Stimulated activated CD4-positive, alpha-beta T cell treated with anti-CD3 and anti-CD28 coated beads, Interleukin-15, amount 100 ng/mL, for 24 hours (primary cell): ENCODE results near the gene AHI1.
"Not testable (repeated sequence)": the region's sequence is repeated elsewhere in the genome, so short reads cannot be mapped to it uniquely, and the experiment has no call there.

Source experiments
- DNase-seq: peaks from one replicate; pipeline ENCODE4 v3.0.0-alpha.2; 2020

AHI1 gene

DNA sequence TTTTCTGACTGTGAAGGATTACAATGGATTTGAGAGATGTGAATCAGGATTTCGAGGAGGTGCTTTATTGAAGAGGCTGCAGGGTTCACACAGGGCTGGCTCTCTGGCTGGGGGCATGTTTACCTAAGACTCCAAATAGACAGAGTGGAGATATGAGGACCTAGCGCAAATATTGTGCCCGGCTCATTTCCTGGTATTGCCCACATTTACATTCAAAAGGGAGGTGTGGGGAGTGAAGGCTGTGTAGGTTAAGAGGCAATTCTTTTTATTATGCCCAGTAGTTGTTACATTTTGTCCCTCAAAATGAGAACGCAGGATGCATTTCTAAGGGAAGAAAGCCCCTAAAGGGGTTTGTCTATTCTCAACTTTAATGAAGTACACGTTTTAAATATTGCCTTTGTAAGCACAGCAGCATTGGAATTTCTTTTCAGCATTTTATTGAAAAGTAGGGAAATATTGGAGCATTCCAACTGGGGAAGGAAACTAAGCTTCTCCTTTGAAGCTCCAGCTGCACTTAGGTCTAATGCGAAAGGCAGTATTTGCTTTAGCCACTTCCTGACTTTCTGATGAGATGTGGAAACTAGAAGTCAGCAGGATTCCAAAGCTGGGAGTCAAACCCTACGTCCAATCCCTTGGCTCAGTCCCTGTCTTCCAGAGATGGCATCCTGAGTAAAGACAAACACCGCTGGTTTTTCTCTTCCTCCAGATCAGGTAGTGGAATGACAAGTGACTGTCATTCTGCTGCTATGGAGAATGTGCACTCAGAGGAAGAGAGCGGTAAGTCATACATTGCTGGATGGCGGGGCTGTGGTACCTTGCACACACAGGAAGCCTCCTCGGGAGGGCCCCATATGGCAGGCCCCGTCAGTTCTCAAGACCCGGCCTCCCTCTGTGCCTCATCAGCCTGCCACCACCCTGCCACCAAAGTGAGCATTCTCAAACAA, 245.8 kb downstream of the AHI1 start:
- peak; percentile 8 for DNase-seq

DNA sequence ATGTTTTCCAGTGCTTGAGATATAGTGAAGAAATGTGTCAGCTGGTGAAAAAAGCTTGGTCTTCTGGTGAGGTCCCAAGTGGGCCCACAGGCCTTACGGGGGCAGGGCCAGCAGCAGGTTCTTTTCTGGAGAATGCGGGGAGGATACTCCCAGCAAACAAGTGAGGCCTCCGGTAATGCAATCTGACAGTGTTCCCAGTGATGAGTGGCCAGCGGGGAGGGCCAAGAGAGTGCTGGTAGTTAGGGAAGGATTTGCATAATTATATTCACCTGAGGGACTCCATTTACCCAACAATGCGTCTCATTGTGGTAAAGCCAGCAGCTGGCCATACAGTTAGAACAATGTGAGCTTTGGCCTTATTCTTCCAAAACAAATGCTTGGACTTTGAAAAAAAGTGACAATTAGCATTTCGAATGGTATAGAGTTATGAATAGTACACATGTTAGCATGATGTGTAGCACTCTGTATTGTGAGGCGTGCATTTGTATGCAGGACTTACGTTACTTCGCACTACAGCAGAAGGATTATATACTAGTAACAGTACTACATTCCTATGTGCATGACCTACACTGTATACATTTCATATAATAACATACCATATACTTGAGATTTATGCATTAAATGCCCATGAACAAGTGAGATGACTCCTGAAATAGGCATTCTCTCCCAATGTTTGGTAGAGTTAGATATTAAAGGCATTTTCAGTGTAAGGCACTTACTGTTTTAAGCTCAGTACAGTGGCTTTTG, 246.6 kb downstream of the AHI1 start:
- DNase-seq, result no peak

DNA sequence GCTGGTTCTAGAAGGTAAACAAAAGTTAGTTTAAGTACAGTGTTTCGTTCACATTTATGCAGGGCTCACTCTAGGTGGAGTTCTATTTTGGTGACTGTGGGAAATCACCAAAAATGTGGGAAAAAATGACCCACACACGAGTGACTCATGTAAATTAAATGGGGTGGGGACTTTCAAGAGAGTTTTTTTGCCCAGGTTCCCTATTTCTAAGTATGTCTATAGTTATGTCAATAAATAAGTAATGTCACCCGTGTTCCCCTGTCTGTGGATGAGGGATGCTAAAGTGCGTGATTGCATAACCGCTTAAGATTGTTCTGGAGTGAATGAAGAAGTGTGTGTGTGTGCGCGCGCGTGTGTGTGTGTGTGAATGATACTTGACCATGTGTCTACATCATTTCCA, 247.3 kb downstream of the AHI1 start:
- no peak for DNase-seq

DNA sequence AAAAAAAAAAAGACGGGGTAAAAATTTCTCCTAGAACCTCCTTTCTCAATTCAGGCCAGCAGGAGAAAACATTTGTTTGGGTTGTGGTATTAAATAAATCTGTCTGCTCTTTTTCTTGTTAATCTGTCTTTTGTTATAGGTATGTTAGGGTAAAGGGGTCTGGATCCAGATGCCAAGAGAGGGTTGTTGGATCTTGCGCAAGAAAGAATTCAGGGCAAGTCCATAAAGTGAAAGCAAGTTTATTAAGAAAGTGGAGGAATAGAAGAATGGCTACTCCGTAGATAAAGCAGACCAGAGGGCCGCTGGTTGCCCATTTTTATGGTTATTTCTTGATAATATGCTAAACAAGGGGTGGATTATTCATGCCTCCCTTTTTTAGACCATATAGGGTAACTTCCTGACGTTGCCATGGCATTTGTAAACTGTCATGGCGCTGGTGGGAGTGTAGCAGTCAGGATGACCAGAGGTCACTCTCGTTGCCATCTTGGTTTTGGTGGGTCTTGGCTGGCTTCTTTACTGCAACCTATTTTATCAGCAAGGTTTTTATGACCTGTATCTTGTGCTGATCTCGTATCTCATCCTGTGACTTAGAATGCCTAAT, 251.0 kb downstream of the AHI1 start:
- not testable (repeated sequence) for DNase-seq

DNA sequence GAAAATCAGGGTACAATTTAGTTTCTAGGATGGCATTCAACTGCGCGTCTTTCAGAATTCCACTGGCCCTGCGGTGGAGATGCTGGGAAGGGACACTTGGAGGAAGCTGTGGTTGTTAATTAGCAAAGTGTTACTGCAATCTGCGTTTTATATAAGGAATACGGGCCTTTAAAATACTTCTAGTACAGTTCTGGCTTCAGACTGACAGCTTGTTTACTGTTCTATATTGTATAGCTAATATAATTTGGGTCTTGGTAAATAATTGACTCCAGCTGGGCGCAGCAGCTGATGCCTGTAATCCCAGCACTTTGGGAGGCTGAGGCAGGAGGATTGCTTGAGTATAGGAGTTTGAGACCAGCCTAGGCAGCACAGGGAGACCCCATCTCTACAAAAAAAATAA, 252.7 kb downstream of the AHI1 start:
- no peak for DNase-seq

DNA sequence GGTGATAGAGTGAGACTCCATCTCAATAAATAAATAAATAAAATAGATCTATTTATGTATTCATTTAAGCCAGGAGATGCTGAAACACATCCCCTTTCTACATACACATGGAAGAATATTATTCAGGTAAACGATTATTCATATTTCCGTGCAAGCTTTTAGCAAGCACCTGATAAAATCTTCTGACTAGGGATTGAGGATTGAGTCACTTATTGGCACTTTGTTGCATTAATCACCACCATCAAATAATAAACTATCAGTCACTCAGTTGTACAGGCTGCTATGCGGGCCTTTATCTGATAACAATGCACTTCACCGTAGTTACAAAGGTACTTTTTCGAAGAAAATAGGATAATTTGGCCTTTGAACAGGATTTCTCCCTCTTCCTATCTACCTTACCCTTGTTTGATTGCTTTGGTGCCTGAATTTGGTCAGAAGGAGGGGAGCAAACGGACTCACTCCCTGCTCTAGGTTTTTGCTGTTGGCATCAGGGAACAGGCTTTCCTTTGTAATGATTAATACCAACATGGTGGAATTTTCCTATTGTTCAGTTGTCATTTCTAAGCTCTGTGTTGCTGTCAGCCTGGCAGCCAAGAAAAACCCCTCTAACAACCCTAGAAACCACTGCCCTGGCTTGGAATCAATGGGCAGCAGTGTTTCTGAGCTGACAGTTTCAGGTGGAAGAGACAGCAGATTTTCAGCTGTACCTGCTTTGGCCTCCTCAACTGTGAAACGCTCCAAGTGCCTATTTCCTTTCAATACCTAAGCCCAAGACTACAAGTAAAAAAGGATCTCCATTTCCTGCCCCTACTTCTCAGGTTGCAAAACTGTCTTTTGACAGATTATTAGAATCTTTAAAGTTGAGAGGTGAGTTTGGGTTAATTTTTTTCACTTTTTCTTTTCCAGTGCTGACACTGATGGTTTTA, 253.4 kb downstream of the AHI1 start:
- DNase-seq, result no peak

DNA sequence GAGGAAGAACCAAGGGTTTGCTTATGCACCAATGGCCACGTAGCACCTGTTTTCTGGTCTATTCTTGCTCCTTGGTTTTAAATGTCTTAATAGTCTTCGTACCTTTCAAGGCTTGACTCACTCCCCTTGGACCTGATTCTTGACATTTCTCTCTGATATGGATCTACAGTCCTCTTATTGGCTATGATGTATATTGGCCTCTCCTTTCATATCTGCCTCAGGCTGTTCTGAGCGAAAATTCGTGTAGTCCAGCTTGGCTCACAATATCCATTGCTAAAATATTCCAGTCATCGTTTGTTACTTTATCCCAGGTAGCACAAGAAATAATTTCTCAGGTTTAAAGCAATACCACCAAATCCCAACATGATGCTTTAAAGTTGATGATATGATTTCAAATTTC, 256.8 kb downstream of the AHI1 start:
- no peak for DNase-seq

DNA sequence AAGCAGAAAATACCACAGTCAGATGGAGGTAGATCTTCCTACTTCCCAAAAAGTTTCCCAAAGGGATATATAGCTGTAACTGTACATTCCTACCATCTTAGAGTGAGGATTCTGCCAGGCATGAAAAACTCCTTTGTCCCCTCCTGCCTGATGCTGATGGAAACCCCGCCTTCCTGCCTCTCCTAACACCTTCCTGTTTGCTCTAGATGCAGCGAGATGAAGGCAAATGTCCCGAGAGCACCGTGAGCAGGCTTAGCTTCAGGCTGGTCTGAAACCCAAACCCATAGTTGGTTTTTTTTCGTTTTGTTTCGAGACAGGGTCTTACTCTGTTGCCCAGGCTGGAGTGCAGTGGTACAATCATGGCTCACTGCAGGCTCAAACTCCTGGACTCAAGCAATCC, 260.8 kb downstream of the AHI1 start:
- DNase-seq, result peak; percentile 15

DNA sequence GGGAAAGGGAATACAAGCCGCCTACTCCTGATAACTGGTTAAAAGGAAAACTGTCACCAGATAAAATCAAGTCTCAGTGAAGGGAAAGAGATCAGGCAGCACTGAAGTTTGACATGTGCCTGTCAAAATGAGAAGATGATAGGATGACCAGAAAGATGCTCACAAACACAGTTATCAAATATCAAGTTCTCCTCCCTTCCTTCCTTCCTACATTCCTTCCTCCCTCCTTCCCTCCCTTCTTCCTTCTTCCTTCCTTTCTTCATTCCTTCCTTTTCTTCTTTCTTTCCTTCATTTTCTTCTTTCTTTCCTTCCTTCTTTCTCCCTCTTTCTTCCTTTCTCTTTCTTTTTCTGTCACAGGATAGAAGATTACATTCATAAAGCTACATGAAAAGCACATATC, 261.2 kb downstream of the AHI1 start:
- DNase-seq, result no peak

DNA sequence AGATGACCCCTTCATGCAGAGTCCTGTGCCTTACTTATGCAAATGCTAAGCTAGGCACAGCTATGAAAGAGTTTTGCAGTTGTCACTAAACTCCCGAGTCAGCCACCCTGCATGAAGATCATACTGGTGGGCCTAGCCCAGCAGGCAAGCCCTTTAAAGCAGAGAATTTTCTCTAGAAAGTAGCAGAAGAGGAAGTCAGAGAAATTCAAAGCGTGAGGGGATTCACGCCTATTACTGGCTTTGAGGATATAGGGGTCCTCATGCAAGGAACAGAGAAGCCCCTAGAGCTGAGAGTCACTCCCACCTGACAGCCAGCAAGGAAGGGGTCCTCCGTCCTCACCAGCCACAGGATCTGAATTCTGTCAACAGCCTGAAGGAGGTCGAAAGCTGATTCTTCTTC, 261.8 kb downstream of the AHI1 start:
- no peak for DNase-seq

DNA sequence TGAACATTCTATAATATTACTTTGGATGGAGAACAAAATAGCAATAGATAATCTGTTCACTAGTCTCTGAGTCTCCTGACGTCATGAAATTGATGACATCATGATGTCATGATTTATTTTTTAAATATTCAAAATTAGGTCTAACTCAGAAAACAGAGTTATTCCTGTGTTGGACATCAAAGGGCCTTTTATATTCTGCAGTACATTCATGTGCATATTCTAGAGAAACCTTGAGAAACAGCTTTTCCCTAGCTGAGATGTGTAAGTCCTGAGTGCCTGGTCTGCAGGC, 263.1 kb downstream of the AHI1 start:
- no peak for DNase-seq

DNA sequence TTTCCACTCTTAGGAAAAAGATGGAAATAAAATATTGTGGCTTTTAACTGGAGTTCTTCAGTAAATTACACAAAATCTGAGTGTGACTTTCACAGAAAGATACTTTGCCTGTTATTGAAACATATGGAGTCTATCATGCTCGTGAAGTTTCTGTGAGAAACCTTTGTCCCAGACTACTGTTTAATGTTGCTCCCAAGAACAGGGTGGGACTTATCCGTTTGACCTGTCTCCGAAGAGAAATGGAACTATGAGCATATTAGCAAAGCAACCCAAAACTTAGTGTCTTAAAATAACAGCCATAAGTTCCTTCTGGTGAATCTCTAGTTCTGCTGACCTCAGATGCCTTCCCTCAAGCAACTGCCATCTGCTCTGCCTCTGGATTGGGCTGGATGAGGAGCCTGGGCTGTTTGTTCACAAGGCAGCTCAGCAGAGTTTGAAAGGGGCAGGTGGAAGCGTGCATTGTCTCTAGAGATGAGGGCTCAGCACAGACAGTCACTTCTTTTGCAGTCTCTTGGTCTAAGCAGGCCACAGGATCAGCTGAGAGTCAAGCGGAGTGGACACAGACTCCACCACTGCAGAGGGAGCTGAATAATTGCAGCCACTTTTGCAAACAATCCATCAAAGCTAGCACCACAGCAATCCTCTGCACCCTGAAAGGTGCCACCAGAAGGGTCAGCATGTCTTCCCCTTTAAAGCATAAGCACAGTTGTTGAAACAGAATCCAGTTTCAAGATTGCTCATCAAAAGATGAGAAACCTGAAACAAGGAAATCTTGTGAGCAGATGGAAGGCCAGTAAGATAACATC, 263.7 kb downstream of the AHI1 start:
- DNase-seq, result no peak
